GM12878 (cell line): ENCODE data around the gene ATP2A1. TPM values are rescaled to one million over a fixed set of nuclear protein-coding genes. Genes with fewer than 3 reads are reported as not detected.

Source experiments
- ATAC-seq: fragments of 200-7000 bp; cut with Tn5 transposase; 3 replicates; pipeline ENCODE4 v1.9.1; 2020; ENCODE audit warnings: mild to moderate bottlenecking, moderate library complexity
- BruUV-seq: library from RNA; stranded (reverse); fragments of 400-500 nt; replicated peaks from 2 replicates; lab custom pipeline; 2021; lab: Mats Ljungman, UMichigan
- CTCF ChIA-PET: fragments of 300-600 bp; sonication (Branson Sonifier 250); formaldehyde crosslinking; extraction: SDS; loops from one replicate; lab custom pipeline; 2021; ENCODE audit warnings: inconsistent platforms; lab: Yijun Ruan, JAX
- POLR2A ChIA-PET: fragments of 350-600 bp; formaldehyde crosslinking; extraction: SDS; loops from one replicate; lab custom pipeline; 2021; ENCODE audit warnings: inconsistent platforms; lab: Charles Lee
- RAD21 ChIA-PET: fragments of 300-600 bp; sonication (Branson Sonifier 250); formaldehyde crosslinking; loops from one replicate; lab custom pipeline; 2023; ENCODE audit warnings: antibody characterized with exemption; ENCODE audit not compliant: unreplicated experiment; lab: Charles Lee
- SMC1A ChIA-PET: fragments of 300-600 bp; sonication (Branson Sonifier 250); formaldehyde crosslinking; loops from one replicate; lab custom pipeline; 2023; ENCODE audit not compliant: unreplicated experiment, uncharacterized antibody; lab: Charles Lee
- DNase-seq: peaks from one replicate; pipeline ENCODE4 v3.0.0-alpha.2; 2011; ENCODE audit warnings: low read depth, low spot score
- FAIRE-seq: peaks from 3 replicates; lab custom pipeline; 2011; peaks lifted over from hg19 to GRCh38; lab: Jason Lieb, UNC
- H2AFZ ChIP-seq: 2 replicates; pipeline ENCODE4 v1.6.0; 2011; ENCODE audit warnings: low read depth, low read length, control low read depth; ENCODE audit not compliant: control insufficient read depth
- H3K27ac ChIP-seq: 2 replicates; pipeline ENCODE4 v1.5.1; 2011; ENCODE audit warnings: control low read depth; ENCODE audit not compliant: control insufficient read depth, insufficient read depth
- H3K27me3 ChIP-seq, 2 experiments: replicated peaks in 1 of 2; 2 replicates each; pipeline versions ENCODE4 v1.6.0 to v1.6.1; 2011; ENCODE audit warnings: low read length in 1 of 2; ENCODE audit not compliant: control insufficient read depth in 2 of 2, insufficient read depth in 2 of 2
- H3K36me3 ChIP-seq, 2 experiments: 2 replicates each; pipeline ENCODE4 v1.5.1; 2011; ENCODE audit warnings: low read length in 1 of 2; ENCODE audit not compliant: control insufficient read depth in 2 of 2, insufficient read depth in 2 of 2
- H3K4me1 ChIP-seq: 2 replicates; pipeline ENCODE4 v1.6.1; 2011; ENCODE audit warnings: mild to moderate bottlenecking, low read length, moderate library complexity, mixed read lengths; ENCODE audit not compliant: control insufficient read depth, insufficient read depth
- H3K4me2 ChIP-seq: 2 replicates; pipeline ENCODE4 v1.6.0; 2011; ENCODE audit warnings: control low read depth; ENCODE audit not compliant: control insufficient read depth, insufficient read depth
- H3K4me3 ChIP-seq: fragments of 200-600 bp; sonication (generic); 2 replicates; pipeline ENCODE4 v1.5.1; 2016
- H3K79me2 ChIP-seq: 2 replicates; pipeline ENCODE4 v1.6.0; 2011; ENCODE audit warnings: low read length; ENCODE audit not compliant: control insufficient read depth, insufficient read depth
- H3K9ac ChIP-seq: 2 replicates; pipeline ENCODE4 v1.8.0; 2011; ENCODE audit warnings: low read length, control low read depth, mixed read lengths; ENCODE audit not compliant: control insufficient read depth, insufficient read depth
- H3K9me3 ChIP-seq: replicated peaks from 3 replicates; pipeline ENCODE4 v1.5.1; 2011; ENCODE audit warnings: mild to moderate bottlenecking, low read length; ENCODE audit not compliant: control insufficient read depth, insufficient read depth
- H4K20me1 ChIP-seq: 2 replicates; pipeline ENCODE4 v1.6.0; 2011; ENCODE audit not compliant: control insufficient read depth, insufficient read depth
- CBX5 ChIP-seq: sonication (generic); IDR thresholded peaks from 2 replicates; pipeline ENCODE4 v1.6.1; 2016; ENCODE audit warnings: low read depth, moderate library complexity, mild to moderate bottlenecking, inconsistent platforms
- YBX1 ChIP-seq: fragments of 450-650 bp; IDR thresholded peaks from 2 replicates; pipeline ENCODE4 v1.6.1; 2016; ENCODE audit warnings: antibody characterized with exemption
- WGBS: methylation state at CpG from one replicate; pipeline ENCODE4 v1.1.6; 2016; ENCODE audit warnings: low lambda C conversion rate; ENCODE audit not compliant: insufficient replicate concordance, insufficient coverage; ENCODE audit errors: missing lambda C conversion rate; 5-methylcytosine and 5-hydroxymethylcytosine counted together
- in situ Hi-C: fragments of 300-500 bp; cut with MboI; formaldehyde crosslinking; loops from 9 replicates; pipeline ENCODE4 v1.14.3; 2018; ENCODE audit warnings: mixed read lengths
- intact Hi-C: fragments of 100-400 bp; cut with micrococcal nuclease; formaldehyde crosslinking; loops from one replicate; pipeline ENCODE4 v1.14.2; 2022; ENCODE audit not compliant: unreplicated experiment
- polyA plus RNA-seq, 11 experiments: library from polyadenylated mRNA; depleted of rRNA in 4 of 11; unstranded in 6 of 11; stranded (reverse) in 5 of 11; fragments of >200 nt; fragmentation: Nextera tagmentation in 4 of 11; fragmentation: Illumina TruSeq in 1 of 11; extraction: Ambion mirVana in 4 of 11; extraction: Trizol in 1 of 11; gene quantifications; 1 replicate in 1 of 11; 2 replicates in 10 of 11; pipeline versions ENCODE4 v1.2.1 to v1.2.3, GENCODE V29; 2011 to 2016; ENCODE audit warnings: inconsistent platforms in 2 of 11, missing spikeins in 2 of 11, low read depth in 1 of 11
- total RNA-seq, 4 experiments: library from RNA; depleted of rRNA in 3 of 4; stranded (reverse); fragments of >200 nt in 3 of 4; fragmentation: Illumina TruSeq in 1 of 4; extraction: Trizol in 1 of 4; gene quantifications; 2 replicates each; pipeline versions ENCODE4 v1.2.1 to v1.2.3, GENCODE V29; 2013 to 2021

The ATP2A1 gene
- total and polyA plus RNA-seq, 10 of the 15 experiments (the other 5 are each of a cell fraction or from before 2014, with no cell fraction given): 0.13 to 1.7 (median 0.88) TPM

- H3K4me1 ChIP-seq: peaks cover 2% of the 10 kb centered on the region
- in situ Hi-C loops (no loop called here), intact Hi-C loops (no loop called here)
- ATAC-seq (no peak), DNase-seq (no peak), FAIRE-seq (no peak)
- no peak for TF ChIP-seq YBX1
- H3K36me3 ChIP-seq: peaks cover 0 to 6% of the 10 kb centered on the region in 2 experiments; a peak in 1 of 4 replicates
- ChIA-PET SMC1A (interaction anchor here (0.9 to 2.8 kb wide), 3 partner anchors 8 to 65 kb away, joined by 3 to 14 read pairs (median 13); no protein-coding TSS in a partner anchor), CTCF (interaction anchor here (0.9 to 7.2 kb wide), 4 partner anchors 8 to 67 kb away, joined by 3 to 136 read pairs (median 4); no protein-coding TSS in a partner anchor), POLR2A (interaction anchor here (0.6 to 2.1 kb wide), 4 partner anchors 11 to 57 kb away, joined by 3 to 7 read pairs (median 4); partner anchors contain the start of gene RABEP2), RAD21 (interaction anchor here (0.8 to 2.0 kb wide), 7 partner anchors 8 to 114 kb away, joined by 3 to 11 read pairs (median 4); partner anchors contain the start of genes NFATC2IP, RABEP2 and SH2B1)
- H2AFZ ChIP-seq: no peak overlapping the region
- peaks cover 18% of the 10 kb centered on the region for H3K79me2 ChIP-seq
- no TSS peak for BruUV-seq
- H3K27ac ChIP-seq: no peak overlapping the region
- H4K20me1 ChIP-seq: no peaks in the 10 kb centered on the region
- H3K9ac ChIP-seq: no peak overlapping the region
- H3K9me3 ChIP-seq: no peaks in the 10 kb centered on the region
- H3K4me3 ChIP-seq: no peak overlapping the region
- H3K27me3 ChIP-seq: no peaks in the 10 kb centered on the region
- no peak overlapping the region for H3K4me2 ChIP-seq
- 82% methylated on average over 17 of the region's 26 CpGs for WGBS
Measured at GRCh38 chr16:28936784-28937155, 58.5 kb downstream of the ATP2A1 start.

DNA sequence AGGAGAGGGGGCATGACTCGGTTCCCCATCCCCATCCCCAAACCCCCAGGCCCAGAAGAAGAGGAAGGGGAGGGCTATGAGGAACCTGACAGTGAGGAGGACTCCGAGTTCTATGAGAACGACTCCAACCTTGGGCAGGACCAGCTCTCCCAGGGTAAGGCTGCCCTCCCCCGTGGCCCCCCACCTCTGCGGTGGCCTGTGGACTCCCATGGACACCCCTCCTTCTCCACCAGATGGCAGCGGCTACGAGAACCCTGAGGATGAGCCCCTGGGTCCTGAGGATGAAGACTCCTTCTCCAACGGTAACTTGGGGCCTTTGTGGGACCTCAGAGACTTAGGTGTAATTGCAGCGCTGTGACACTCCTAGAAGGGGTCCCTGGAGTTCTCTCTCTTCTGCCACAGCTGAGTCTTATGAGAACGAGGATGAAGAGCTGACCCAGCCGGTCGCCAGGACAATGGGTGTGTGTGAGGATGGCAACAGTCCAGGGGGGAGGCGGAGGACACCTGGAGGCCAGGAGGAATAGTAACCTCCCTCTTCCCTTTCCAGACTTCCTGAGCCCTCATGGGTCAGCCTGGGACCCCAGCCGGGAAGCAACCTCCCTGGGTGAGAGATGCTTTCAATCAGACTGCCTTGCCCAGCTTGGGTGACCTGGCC, 59.1 kb downstream of the ATP2A1 start:
- FAIRE-seq (no peak), ATAC-seq (no peak), DNase-seq (no peak)
- 98% methylated on average over 13 of the region's 14 CpGs for WGBS
- TF ChIP-seq CBX5: no peak
- ChIA-PET SMC1A (interaction anchor here (2.8 kb wide), 1 partner anchor 14 kb away, joined by 13 read pairs; no protein-coding TSS in a partner anchor), RAD21 (interaction anchor here (1.1 to 2.0 kb wide), 2 partner anchors 14 to 75 kb away, joined by 4 to 7 read pairs; no protein-coding TSS in a partner anchor), CTCF (no interaction called here), POLR2A (no interaction called here)
- H4K20me1 ChIP-seq: no peaks in the 10 kb centered on the region
- peaks cover 12% of the 10 kb centered on the region for H3K79me2 ChIP-seq
- H2AFZ ChIP-seq: no peak overlapping the region
- peaks cover 0 to 6% of the 10 kb centered on the region in 2 experiments; a peak in 1 of 4 replicates for H3K36me3 ChIP-seq
- intact Hi-C loops (no loop called here), in situ Hi-C loops (no loop called here)
- H3K27me3 ChIP-seq: no peaks in the 10 kb centered on the region
- no peak overlapping the region for H3K4me3 ChIP-seq
- no peak overlapping the region for H3K27ac ChIP-seq
- no peaks in the 10 kb centered on the region for H3K9me3 ChIP-seq
- H3K9ac ChIP-seq: no peak overlapping the region
- no TSS peak for BruUV-seq
- no peak overlapping the region for H3K4me2 ChIP-seq
- no peaks in the 10 kb centered on the region; the same call in 1 of the 2 replicates for H3K4me1 ChIP-seq
